HG03520 (cell line): ENCODE measurements around the gene DLG1.

Experiments
- ATAC-seq: cut with Tn5 transposase; IDR thresholded peaks from one replicate; pipeline ENCODE4 v1.9.1; 2021; ENCODE audit warnings: mild to moderate bottlenecking, moderate library complexity; ENCODE audit not compliant: unreplicated experiment

Gene DLG1

DNA sequence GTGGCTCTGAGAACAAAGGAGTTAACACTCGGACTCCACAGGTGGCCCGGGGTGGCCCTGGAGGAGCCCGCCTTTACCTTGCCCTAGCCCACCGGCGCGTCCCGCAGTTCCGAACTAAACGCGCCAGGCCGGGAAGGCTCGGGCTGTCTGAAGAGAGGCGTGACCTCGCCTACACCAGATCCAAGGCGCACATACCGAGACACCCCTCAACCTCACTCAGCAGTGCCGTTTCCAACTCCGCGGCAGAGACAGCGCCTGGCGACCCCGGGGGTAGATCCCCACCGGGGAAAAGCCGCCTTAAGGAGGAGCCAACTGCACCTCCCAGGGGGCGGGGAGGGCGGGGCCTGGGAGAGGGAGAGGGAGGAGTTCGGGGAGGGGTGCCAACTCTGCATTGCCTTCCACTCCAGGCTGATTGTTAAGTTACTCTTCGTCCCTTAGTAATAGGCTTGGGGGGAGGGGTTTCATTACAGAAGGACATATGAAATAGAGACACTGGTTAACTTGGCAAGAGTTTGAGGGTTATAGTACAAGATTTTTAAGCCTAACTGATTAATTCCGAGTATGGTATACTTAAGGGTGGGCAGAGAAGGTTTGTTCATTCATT, at the start of gene DLG1:
TSS of gene DLG1 (minus strand) at position 272 of the 604 bp plus-strand sequence. CDS start 1,408 bp downstream, outside the sequence.
- peak; percentile 39 for ATAC-seq

DNA sequence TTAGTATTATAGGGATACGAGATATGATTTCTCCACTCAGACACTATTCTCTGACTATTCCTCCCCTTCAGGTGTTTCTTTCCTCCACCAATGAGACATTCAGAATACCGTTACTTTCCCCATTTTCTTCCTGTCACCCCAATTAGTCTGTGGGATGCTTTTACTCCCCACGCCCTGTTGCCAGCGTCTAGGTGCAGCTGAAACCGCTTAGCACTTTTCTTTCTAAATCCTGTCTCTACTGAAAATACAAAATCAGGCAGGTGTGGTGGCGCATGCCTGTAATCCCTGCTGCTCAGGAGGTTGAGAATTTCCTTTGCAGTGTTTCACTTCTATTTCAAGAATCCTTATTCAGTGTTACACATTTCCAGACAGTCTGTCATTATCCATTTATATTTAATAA, 49.6 kb upstream of the DLG1 start:
- ATAC-seq, result no peak

DNA sequence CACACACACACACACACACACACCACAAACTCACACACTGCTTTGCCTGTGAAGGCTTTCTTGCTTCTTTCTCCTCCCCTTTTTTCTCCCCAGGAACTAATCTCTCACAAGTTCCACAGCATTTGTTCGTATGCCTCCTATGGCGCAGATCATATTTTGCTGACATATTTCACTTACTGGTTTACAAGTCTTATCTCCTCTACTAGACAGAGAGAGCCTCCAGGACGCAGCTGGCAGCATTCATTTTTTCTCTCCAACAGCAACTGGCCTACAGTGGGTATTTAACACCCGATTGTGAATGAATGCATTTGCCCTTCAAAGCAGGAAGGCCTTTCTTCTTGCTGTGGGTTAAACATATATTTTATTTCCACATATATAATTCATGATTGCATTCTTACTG, 47.0 kb upstream of the DLG1 start:
- ATAC-seq, result no peak

DNA sequence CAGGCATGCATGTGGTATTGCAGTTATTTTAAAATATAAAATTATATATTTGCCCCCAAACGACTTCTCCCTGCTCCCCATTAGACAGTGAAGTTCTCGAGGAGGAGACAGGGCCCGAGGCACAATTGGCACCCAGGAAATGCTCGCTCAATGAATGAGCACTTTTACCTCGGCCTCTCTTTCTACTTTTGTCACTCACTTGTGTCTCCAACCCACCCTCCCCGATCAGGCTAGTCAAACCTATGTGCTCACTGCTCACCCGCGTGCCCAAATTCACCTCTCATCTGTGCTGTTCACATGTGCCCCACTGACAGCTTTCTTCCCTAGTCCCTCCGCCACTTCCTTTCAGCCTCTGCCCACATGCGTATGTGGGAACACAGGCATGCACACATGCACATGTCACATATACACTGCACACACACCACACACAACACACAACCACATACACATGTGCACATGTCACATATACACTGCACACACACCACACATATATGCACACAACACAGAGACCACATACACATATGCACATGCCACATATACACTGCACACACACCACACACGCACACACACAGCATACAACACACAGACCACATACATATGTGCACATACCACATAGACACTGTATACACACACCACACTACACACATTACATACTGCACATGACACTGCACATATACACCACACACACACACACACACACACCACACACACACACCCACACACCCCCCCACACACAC, 46.3 kb upstream of the DLG1 start:
- ATAC-seq, result no peak

DNA sequence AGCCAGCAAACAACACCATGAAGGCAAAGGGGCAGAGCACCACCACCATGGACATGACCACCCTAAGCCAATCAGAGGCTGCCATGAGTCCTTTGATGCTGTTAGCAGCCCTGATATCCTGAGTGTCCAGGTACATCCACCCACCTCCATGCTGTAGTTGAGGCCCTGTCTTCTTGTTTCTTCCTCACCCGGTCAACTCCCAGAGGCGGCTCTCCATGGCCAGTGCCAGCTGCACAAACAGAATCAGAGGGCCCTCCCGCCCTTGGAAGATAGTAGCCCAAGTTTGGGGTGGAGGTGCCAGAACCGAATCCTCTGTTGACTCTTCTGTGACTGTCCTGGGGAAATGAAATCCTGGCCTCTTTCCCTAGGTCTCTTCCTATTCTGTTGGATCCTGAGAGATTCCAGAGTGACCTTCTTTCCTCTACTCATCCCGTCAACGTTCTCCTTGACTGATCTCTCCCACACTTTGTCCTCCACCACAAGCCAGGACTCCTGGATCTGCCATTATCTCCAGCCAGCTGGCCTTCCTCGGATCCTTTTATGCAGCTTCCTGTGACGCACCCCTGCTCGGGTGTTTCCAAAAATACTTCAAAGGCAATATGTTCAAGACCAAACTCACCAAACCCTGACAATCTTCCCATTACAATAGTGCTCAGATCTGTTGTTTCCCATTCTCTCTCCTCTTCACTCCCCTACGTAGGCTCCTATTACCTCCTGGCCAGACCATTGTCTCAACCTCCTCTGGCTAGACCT, 45.4 kb upstream of the DLG1 start:
- ATAC-seq, result no peak

DNA sequence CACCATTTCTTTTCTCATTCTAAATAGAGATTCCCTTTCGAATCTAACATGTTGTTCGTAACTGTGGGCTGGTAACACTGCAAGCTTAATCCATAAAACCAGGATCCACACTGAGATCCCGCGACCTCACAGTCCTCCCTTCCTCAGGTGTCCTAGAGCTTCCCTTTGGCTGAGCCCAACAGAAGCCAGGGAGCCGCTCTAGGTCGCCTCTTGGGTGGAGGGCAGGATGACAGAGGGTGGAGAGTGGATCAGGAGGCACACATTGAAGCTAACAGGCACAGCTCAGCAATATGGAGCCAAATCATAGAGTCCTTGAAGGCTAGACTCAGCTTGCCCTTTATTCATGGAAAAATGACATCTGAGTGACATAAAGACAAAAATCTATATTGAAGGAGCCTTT, 44.7 kb upstream of the DLG1 start:
- no peak for ATAC-seq

DNA sequence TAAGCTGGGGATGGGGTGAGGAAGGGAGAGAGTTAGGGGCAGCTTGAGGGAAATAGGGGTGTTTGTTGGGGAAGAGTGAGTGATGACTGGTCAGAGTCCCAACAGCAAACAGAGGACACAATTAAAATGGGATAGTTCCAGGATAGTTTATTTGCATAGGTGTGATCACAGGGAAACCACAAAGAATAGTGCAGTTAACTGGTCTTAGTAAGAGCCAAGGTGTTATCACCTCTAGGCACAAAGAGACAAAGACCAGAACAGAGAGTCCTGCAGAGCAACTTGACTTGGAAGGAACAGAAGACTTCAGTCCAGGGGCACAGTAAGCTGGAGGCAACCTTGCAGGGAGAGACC, 42.1 kb upstream of the DLG1 start:
- ATAC-seq, result no peak

DNA sequence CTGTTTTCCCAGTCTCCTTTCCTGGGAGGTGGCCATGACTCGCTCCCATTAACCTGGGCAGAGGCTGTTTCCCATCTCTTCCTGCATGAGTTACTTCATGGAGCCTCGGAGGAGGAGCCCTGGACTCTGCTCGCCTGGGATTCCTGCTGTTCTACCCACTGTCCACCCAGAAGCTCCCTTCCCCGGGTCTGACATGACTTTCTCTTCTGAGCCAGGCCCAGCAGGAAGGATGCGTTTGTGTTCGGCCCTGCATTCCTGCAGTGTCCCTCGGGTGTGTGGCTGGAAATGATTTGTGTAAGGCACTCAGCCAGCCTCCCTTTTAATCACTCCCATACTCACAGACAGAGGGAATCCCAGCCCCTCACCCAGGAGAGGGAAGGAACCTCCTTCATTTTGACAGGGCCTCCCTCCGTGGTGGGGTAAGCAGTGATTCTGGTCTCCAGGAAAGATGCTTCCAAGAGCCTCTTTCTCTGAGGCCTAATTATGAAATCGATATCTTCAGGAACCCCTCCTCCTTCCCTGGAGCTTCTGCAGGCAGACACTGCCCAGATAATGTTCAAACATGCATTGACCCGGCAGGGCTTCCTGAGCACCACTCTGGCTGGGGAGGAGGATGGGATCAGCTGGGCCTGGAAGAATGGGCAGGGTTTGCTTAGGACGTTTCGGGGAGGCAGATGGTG, 41.6 kb upstream of the DLG1 start:
- ATAC-seq, result no peak

DNA sequence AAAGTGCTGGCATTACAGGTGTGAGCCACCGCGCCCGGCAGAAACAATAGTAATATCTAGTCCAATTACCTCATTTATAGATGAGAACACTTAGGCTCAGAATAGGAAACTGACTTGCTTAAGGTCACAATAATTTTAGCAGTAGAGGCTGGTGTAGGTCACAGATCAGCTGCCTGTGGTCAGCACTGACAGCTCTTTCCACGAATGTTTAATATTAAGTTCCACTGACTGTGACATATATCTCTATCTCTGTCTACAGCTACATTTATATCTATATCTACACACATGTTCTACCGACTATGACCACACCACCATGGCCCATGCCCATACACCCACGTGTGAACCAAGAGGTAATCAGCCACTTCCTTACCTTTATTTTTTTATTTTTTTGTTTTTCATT, 40.2 kb upstream of the DLG1 start:
- no peak for ATAC-seq

DNA sequence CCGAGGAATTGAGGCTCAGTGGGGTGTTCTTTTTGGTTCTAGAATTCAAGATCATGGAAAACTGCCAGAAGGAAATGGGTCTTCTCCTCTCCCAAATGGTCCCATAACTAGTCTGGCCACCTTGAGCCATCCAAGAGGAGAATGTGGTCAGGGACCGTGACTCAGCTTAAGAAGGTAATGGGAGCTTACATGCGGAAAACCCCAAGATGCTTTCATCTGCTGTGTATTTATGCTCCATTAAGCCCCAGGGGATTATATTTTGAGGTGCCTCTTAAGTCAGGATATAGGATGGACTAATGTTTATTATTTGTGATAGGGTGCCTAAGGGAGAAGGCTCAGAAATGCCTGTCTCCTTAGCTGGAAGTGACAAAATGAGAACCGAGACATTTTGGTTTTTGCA, 39.2 kb upstream of the DLG1 start:
- ATAC-seq, result no peak

DNA sequence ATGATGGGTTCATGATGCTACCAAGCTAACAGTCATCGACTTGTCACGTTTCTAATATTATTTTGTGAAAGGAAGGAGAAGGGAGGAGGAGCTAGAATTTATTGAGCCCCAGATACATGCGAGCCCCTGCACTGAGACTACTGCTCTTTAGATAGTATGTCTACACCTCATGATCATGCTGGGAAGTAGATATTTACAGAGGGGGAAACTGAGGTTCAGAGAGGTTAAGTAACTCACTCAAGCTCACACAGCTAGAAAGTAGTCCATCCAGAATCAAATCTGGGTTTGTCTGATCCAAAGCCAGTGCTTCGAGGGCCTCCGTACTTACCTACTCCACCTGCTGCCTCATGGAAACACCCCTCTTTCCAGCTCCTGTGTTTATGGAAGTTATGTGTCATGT, 38.8 kb upstream of the DLG1 start:
- ATAC-seq, result no peak

DNA sequence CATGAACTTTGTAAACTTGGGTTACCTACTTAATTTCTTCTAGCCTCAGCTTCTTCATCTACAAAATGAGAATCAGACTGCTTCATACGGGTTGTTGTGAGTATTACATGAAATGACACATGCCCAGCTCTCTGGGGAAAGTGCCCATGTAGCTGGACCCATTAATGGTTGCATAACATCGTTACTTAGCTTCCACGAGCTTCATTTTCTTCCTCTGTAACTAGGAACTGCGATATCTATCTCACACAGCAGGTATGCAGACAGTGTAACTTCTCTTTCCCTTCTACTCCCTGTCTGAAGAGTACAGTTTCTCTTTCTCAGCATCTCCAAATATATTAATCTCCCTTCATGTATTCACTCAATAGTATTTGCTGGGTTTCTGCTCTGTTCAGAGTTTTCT, 37.9 kb upstream of the DLG1 start:
- no peak for ATAC-seq

DNA sequence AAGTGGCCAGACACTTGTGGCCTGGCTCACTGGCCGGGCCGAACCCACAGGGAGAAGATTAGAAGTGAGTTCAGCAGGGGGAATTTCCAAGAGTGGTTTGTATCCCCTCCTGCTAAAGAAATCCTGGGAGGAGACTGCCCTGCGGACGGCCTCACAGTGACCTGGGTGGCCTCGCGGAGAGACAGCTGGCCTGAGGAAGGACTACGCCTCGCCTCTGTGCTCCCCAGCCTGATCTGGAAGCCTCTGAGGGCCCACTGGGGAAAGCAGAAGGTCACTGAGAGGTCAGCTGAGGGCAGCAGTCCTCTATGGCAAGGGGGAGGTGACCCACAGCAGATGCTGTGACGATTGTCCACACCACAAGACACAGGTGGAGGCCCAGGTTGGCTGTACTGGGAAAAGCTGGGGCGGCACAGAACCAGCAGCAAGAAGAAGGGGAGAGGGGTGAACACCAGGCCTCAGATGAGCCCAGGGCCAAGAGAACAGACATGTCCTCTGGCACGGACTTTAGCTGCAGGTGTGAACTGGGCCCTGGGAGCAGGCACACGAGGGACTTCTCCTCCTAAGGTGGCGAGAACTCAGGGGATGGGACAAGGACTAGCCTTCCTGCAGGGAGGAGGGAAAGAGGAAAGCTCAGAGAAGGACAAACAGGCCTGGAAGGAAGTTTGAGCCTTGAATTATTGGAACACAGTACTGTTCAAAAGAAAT, 37.2 kb upstream of the DLG1 start:
- no peak for ATAC-seq

DNA sequence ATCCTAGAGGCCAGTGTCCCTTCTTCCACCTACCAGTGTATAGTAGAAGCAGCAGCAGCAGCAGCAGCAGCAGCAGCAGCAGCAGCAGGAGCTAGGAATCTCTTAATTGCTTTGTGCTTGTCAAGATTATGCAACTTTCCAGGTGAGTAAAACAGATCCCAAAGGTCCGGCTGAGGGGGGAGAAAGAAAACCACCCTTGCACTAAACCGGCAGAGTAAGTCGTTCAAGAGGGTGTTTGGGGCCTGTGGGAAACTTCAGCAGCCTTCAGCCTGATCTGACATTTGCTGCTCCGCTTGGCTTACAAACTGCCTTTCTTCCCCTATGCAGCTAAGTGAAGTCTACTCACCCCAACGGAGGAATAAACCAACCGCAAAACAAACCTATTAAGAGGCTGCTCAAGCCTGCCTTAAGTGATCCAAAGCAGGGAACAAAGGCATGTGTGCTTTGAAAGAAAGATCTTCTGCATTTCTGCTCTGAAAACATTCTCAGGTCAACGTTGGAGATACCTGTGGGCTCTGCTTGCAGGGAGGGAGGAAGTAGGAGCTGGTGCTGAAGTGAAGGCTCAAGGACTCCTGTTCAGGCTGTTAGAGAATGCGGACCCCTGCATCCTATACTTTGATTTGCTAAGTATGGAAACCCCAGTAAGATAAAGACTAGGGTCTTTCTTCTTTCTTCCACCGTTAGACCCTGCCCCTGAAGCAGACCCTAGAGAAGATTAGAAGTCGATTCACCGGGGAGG, 35.7 kb upstream of the DLG1 start:
- ATAC-seq, result no peak

DNA sequence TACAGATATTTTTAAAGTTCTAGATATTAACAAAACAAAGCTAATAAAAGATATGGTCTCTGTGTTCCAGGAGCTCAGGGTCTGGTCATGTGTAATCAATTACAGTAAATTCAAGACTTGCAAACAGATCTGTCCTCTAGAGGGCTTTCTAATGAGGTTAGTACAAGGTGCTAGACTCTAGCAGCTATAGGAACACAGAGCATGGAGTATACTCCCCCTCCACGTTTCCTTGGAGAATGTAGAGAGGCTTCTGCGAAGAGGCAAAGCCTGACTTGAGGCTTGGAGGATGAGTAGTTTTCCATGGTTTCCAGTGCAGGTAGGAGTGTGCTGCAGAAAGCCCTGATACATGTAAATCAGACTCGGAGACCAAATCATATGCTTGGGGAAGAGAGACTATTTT, 32.7 kb upstream of the DLG1 start:
- ATAC-seq, result no peak

DNA sequence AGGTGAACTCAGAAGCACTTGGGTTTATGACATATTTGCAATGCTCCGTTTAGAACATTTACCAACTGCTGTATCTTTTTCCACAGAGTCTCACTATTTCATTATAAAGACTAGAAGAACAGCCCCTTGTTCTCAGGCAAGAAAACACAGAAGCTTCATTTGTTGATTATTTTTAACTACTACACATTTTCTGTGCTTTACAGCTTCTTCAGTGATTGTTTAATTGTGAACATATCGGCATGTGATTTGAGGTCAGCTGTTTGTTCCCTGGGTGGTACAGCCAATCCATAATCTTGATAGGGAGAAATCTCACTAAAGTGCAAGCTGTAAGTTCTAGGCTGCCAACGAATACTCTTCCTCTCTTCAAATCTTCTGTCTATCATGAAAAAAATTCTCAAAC, 31.0 kb upstream of the DLG1 start:
- ATAC-seq, result no peak

DNA sequence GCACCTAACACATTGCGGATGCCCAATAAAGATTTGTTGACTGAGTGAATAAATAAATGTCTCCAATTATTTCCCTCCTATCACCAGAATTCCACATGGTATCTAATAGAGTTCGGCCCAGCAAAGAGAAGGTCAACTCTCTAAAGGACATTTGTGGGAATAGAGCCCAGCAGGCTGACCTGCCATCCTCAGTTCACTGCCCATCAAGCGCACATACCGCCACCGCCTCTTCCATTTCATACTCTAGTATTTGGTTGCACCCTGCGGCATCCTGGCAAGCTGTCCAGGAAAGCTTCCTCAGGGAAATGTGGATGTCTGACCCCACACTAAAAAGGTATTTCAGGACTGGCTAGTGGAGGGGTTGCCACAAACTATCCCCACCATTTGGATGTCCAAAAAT, 29.8 kb upstream of the DLG1 start:
- ATAC-seq, result no peak

DNA sequence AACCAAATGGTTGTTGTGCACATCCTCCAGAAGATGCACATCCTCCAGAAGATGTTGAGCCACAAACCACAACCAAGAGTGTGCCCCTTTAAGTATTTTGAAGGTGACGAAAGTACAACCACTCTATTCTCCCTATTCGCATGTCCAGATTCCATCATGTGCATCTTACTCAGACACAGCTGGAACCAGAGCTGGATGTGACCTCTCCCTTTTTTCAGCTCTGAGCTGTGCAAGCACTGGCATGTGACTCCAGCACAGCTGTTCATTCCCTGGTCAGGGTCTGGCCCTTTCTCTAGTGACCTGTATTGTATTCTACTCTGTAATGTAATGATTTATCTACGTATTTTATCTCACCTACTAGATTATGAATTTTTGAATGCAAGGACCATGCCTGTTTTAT, 29.3 kb upstream of the DLG1 start:
- ATAC-seq, result no peak

DNA sequence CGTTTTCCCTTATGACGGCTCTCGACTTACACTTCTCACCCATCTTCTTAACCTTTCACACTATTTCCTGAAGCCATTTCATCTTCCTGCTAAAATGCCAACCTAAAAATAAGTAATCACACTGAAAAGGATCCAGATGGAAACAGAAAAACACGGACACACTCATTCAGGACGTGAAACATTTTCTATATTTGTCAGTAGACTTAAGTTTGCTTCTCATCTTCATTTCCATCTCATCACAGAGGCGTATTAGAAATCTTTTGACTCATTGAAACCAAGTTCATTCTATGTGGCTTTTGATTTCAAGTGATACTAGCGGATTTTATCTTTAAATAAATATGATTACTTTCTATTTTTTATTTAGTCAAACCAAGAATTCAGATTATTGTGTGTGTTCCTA, 27.4 kb upstream of the DLG1 start:
- ATAC-seq, result no peak

DNA sequence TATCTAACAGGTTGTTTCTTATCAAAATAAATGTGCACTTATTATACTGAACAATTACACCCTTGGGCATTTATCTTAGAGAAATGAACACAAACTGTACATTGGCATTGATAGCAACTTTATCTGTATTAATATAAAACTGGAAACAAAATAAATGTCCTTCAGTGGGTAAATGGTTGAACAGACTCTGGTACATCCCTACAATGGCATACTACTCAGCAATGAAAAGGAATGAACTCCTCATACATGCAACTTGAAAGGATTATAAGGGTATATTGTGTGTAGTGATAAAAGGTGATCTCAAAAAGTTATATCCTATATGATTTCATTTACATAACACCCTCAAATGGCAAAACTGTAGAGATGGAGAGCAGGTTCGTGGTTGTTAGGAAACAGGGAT, 23.7 kb upstream of the DLG1 start:
- ATAC-seq, result no peak
